HCT116 (cell line): ENCODE measurements around the gene GRB10. TPM values are rescaled to one million over a fixed set of nuclear protein-coding genes. Genes with fewer than 3 reads are reported as not detected.

Experiments used
- ATAC-seq: fragments of 200-7000 bp; cut with Tn5 transposase; 2 replicates; pipeline ENCODE4 v1.9.1; 2020; ENCODE audit warnings: mild to moderate bottlenecking, moderate library complexity
- BruUV-seq: library from RNA; stranded (reverse); fragments of 400-500 nt; replicated peaks from 2 replicates; lab custom pipeline; 2021; lab: Mats Ljungman, UMichigan
- CTCF ChIA-PET: fragments of 300-600 bp; sonication (Branson Sonifier 250); formaldehyde crosslinking; loops from one replicate; lab custom pipeline; 2021; ENCODE audit warnings: antibody characterized with exemption; lab: Charles Lee
- POLR2A ChIA-PET: fragments of 300-600, 350-600 bp; sonication (Branson Sonifier 250); formaldehyde crosslinking; loops from one replicate; lab custom pipeline; 2021; ENCODE audit warnings: antibody characterized with exemption; lab: Charles Lee
- RAD21 ChIA-PET, 2 experiments: fragments of 300-600 bp; sonication (Branson Sonifier 250); formaldehyde crosslinking; loops; one replicate each; lab custom pipeline; 2023; ENCODE audit warnings: low total read pairs in 2 of 2; ENCODE audit not compliant: uncharacterized antibody in 2 of 2, unreplicated experiment in 2 of 2, low non-redundant PET in 1 of 2; lab: Charles Lee
- DNase-seq: peaks from one replicate; pipeline ENCODE4 v3.0.0-alpha.2; 2010; ENCODE audit warnings: low read depth, low spot score
- H2AFZ ChIP-seq: fragments of 200-600 bp; shearing (Covaris generic), sonication (generic); 2 replicates; pipeline ENCODE4 v1.6.1; 2017; ENCODE audit warnings: low read depth, mixed run types, mixed read lengths, antibody characterized with exemption, low read length; ENCODE audit not compliant: poor library complexity, severe bottlenecking
- H3K27ac ChIP-seq: 2 replicates; pipeline ENCODE4 v1.5.1; 2012; ENCODE audit warnings: low read depth, low read length
- H3K27me3 ChIP-seq: fragments of 200-600 bp; sonication (generic); 2 replicates; pipeline ENCODE4 v1.6.1; 2016; ENCODE audit warnings: mixed run types, low read length, mixed read lengths; ENCODE audit not compliant: insufficient read depth
- H3K36me3 ChIP-seq, 2 experiments: fragments of 200-500 bp in 1 of 2; fragments of 200-600 bp in 1 of 2; sonication (Bioruptor generic) in 1 of 2; sonication (generic) in 1 of 2; 2 replicates each; pipeline versions ENCODE4 v1.5.1 to v1.6.1; 2014 to 2016; ENCODE audit warnings: low read length in 2 of 2, inconsistent platforms in 1 of 2, mixed read lengths in 1 of 2, mixed run types in 1 of 2; ENCODE audit not compliant: insufficient read depth in 2 of 2, control insufficient read depth in 1 of 2
- H3K4me1 ChIP-seq, 2 experiments: fragments of 200-600 bp in 1 of 2; sonication (generic) in 1 of 2; 2 replicates each; pipeline versions ENCODE4 v1.5.1 to v1.6.1; 2012 to 2017; ENCODE audit warnings: low read length in 2 of 2, inconsistent platforms in 1 of 2, mild to moderate bottlenecking in 1 of 2, mixed read lengths in 1 of 2, mixed run types in 1 of 2, moderate library complexity in 1 of 2; ENCODE audit not compliant: insufficient read depth in 2 of 2, control insufficient read depth in 1 of 2
- H3K4me2 ChIP-seq: fragments of 200-600 bp; sonication (generic); 2 replicates; pipeline ENCODE4 v1.6.1; 2017; ENCODE audit warnings: mixed run types, low read length, mixed read lengths
- H3K4me3 ChIP-seq, 2 experiments: fragments of 200-600 bp in 1 of 2; sonication (generic) in 1 of 2; replicated peaks in 1 of 2; 2 replicates each; pipeline ENCODE4 v1.5.1; 2011 to 2016; ENCODE audit warnings: low read length in 2 of 2, control low read depth in 1 of 2, low read depth in 1 of 2, mild to moderate bottlenecking in 1 of 2, mixed read lengths in 1 of 2, mixed run types in 1 of 2
- H3K79me2 ChIP-seq: fragments of 200-600 bp; sonication (generic); 2 replicates; pipeline ENCODE4 v1.6.1; 2017; ENCODE audit warnings: mild to moderate bottlenecking, mixed run types, low read length, moderate library complexity, mixed read lengths; ENCODE audit not compliant: insufficient read depth
- H3K9ac ChIP-seq: fragments of 200-600 bp; sonication (generic); 2 replicates; pipeline ENCODE4 v1.6.1; 2016; ENCODE audit warnings: low read length, mixed read lengths
- H3K9me2 ChIP-seq: fragments of 200-600 bp; sonication (generic), shearing (Covaris generic); 2 replicates; pipeline ENCODE4 v1.6.1; 2017; ENCODE audit warnings: mixed run types, mild to moderate bottlenecking, moderate library complexity; ENCODE audit not compliant: insufficient read depth
- H3K9me3 ChIP-seq, 2 experiments: fragments of 200-500 bp in 1 of 2; fragments of 200-600 bp in 1 of 2; sonication (Bioruptor generic) in 1 of 2; sonication (generic) in 1 of 2; 2 replicates each; pipeline ENCODE4 v1.6.1; 2014 to 2017; ENCODE audit warnings: low read length in 2 of 2, mixed read lengths in 2 of 2, inconsistent platforms in 1 of 2, low read depth in 1 of 2, mild to moderate bottlenecking in 1 of 2, mixed run types in 1 of 2, moderate library complexity in 1 of 2; ENCODE audit not compliant: control insufficient read depth in 1 of 2, insufficient read depth in 1 of 2
- H4K20me1 ChIP-seq: fragments of 200-600 bp; sonication (generic), shearing (Covaris generic); 2 replicates; pipeline ENCODE4 v1.6.1; 2017; ENCODE audit warnings: mixed run types, mild to moderate bottlenecking, moderate library complexity; ENCODE audit not compliant: insufficient read depth
- CBX3 ChIP-seq: IDR thresholded peaks from 2 replicates; pipeline ENCODE4 v1.6.1; 2012; ENCODE audit warnings: low read depth
- CEBPB ChIP-seq: IDR thresholded peaks from 2 replicates; pipeline ENCODE4 v1.6.1; 2012; ENCODE audit warnings: low read depth
- EGR1 ChIP-seq: IDR thresholded peaks from 2 replicates; pipeline ENCODE4 v1.6.1; 2012; ENCODE audit warnings: low read depth
- ELF1 ChIP-seq: IDR thresholded peaks from 2 replicates; pipeline ENCODE4 v1.6.1; 2012; ENCODE audit warnings: low read depth, borderline replicate concordance
- FOSL1 ChIP-seq: IDR thresholded peaks from 2 replicates; pipeline ENCODE4 v1.6.1; 2012; ENCODE audit warnings: low read depth
- JUND ChIP-seq: IDR thresholded peaks from 2 replicates; pipeline ENCODE4 v1.6.1; 2012
- POLR2A ChIP-seq: IDR thresholded peaks from 2 replicates; pipeline ENCODE4 v1.7.0; 2011; ENCODE audit warnings: borderline replicate concordance; ENCODE audit not compliant: insufficient read depth, insufficient read length; ENCODE audit errors: extremely low read depth
- POLR2AphosphoS5 ChIP-seq: IDR thresholded peaks from 2 replicates; pipeline ENCODE4 v1.6.1; 2011; ENCODE audit warnings: mild to moderate bottlenecking, low read depth, low read length, moderate library complexity
- RAD21 ChIP-seq: IDR thresholded peaks from 2 replicates; pipeline ENCODE4 v1.6.1; 2012; ENCODE audit warnings: low read depth, mild to moderate bottlenecking
- SP1 ChIP-seq: IDR thresholded peaks from 2 replicates; pipeline ENCODE4 v1.6.1; 2012; ENCODE audit warnings: low read depth
- SRF ChIP-seq: IDR thresholded peaks from 2 replicates; pipeline ENCODE4 v1.6.1; 2012; ENCODE audit warnings: low read depth
- TCF7L2 ChIP-seq: IDR thresholded peaks from 2 replicates; pipeline ENCODE4 v1.7.0; 2011; ENCODE audit warnings: borderline replicate concordance, inconsistent platforms; ENCODE audit not compliant: insufficient read depth, insufficient read length; ENCODE audit errors: extremely low read depth
- intact Hi-C: fragments of 100-400 bp; cut with micrococcal nuclease; formaldehyde crosslinking; loops from 2 replicates; pipeline ENCODE4 v1.10.0; 2022
- total RNA-seq: library from RNA; stranded (reverse); gene quantifications from one replicate; pipeline ENCODE4 v1.2.1, GENCODE V29; 2021; ENCODE audit not compliant: unreplicated experiment
- TF ChIP-seq, protein P1 (sequence below): IDR thresholded peaks from 2 replicates; pipeline ENCODE4 v1.6.1; 2012
- TF ChIP-seq, protein P2 (sequence below), 3 experiments: fragments of 200-600 bp in 1 of 3; sonication (generic) in 1 of 3; IDR thresholded peaks in 2 of 3; conservative IDR thresholded peaks in 1 of 3; 2 replicates each; pipeline ENCODE4 v1.5.1; 2012 to 2017; ENCODE audit warnings: low read depth in 2 of 3, low read length in 2 of 3, antibody characterized with exemption in 1 of 3, borderline replicate concordance in 1 of 3, control low read depth in 1 of 3, mild to moderate bottlenecking in 1 of 3, mixed read lengths in 1 of 3, mixed run types in 1 of 3, moderate library complexity in 1 of 3; ENCODE audit not compliant: insufficient read depth in 1 of 3
- TF ChIP-seq, protein P3 (sequence below): IDR thresholded peaks from 2 replicates; pipeline ENCODE4 v1.6.1; 2011; ENCODE audit warnings: mild to moderate bottlenecking, low read length, moderate library complexity; ENCODE audit not compliant: insufficient replicate concordance; ENCODE audit errors: extremely low read depth

GRB10 gene
- total RNA-seq, 1 experiment from 2014 or later = 37.3 TPM

DNA sequence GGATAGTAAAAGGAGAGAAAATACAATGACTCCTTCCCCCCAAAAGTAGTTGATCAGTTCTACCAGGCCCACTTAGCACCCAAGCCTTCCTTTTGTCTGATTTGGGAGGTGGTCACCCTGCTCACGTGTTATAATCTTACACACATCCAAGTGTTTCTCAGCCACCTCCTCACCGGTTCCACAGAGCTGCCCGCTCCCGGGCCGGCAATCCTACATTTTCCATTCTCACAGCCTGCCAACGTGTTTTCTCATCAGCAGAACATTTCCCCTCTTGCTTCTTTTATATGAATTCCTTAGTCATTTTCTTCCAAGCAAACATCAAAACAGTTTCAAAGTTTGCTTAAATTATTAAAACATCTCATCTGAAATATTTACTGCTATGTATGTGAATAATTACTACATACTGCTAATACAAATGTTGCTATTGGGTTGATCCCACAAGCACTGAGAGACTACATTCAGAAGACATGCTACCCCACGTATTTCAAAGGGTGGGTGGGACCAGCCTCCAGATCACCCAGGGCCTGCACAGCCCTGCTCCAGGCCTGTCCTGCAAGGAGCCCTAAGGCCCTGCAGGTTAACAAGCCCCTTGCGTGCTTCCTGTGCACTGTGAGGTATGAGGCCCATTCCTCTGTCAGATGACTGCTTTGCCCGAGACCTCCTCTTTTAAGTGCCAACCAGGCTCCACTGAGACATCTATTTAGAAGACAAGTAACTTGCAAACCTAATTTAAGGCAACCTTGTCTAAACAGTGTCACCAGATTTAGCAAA is 75.3 kb downstream of the GRB10 start (continued):
- TF ChIP-seq FOSL1 (no peak), TCF7L2 (no peak), RAD21 (no peak)

DNA sequence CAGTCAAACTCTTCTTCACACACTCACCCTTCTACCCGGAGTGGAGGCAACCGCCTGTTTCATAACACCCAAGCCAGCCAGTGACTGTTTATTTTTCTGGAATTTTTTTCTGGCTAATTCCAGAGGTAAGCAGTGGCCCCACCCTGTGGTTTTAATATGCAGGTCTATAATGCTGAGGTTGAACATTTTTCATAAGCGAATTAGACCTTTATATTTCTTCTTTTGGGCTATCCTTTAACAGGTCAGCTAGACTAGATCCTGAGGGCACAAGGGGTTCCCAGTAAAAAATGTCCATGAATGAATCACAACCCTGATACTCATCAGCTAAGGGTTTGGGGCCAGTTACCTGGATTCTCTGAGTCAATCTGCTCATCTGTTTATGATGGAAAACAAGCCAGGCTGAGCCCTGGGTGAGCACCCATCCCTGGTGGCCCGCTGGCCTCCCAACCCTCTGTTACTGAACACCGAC is 76.2 kb downstream of the GRB10 start:
- ChIA-PET RAD21 (no interaction called here), CTCF (no interaction called here), POLR2A (no interaction called here)
- Histone ChIP-seq H3K27ac (no peak overlapping the region), H3K4me2 (no peak overlapping the region), H2AFZ (no peak overlapping the region), H3K9ac (no peak overlapping the region), H3K4me3 (no peak overlapping the region), H3K27me3 (no peaks in the 10 kb centered on the region), H3K9me3 (no peaks in the 10 kb centered on the region), H3K79me2 (no peaks in the 10 kb centered on the region), H3K4me1 (peaks cover 0 to 3% of the 10 kb centered on the region in 2 experiments; a peak in 1 of 4 replicates), H3K9me2 (no peaks in the 10 kb centered on the region), H4K20me1 (no peaks in the 10 kb centered on the region), H3K36me3 (no peaks in the 10 kb centered on the region)
- no peak for TF ChIP-seq SP1
- no TSS peak for BruUV-seq
- intact Hi-C loops = no loop called here
- DNase-seq (no peak), ATAC-seq (no peak)

DNA sequence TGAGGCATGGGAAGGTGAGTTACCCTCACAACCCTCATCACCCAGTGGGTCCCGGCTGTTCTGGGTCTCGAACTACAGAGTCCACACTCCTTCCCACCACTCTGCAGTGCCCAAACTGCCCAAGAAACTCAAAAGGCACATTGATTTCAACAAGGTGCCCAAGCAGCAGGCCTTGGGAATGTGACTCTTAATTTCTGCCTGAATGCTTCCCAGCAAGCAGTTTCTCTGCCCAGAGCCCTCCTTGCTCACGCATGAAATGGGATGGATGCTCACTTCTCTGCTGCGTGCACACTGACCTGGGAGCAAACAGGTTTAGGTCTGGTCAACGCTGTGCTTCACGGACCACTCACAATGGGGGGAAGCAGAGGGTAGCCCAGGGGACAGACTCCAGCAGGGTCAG is 77.9 kb downstream of the GRB10 start:
- no peak overlapping the region for H3K4me3 ChIP-seq
- no peak overlapping the region for H2AFZ ChIP-seq
- no peaks in the 10 kb centered on the region for H3K9me2 ChIP-seq
- no peaks in the 10 kb centered on the region for H4K20me1 ChIP-seq
- no TSS peak for BruUV-seq
- ChIA-PET RAD21 (no interaction called here), CTCF (no interaction called here), POLR2A (no interaction called here)
- no peaks in the 10 kb centered on the region for H3K79me2 ChIP-seq
- H3K9ac ChIP-seq = no peak overlapping the region
- peaks cover 0 to 3% of the 10 kb centered on the region in 2 experiments; a peak in 1 of 4 replicates for H3K4me1 ChIP-seq
- H3K27ac ChIP-seq = no peak overlapping the region
- no peaks in the 10 kb centered on the region for H3K36me3 ChIP-seq
- H3K27me3 ChIP-seq = no peaks in the 10 kb centered on the region
- DNase-seq (no peak), ATAC-seq (no peak)
- intact Hi-C loops = no loop called here
- no peak overlapping the region for H3K4me2 ChIP-seq
- no peaks in the 10 kb centered on the region for H3K9me3 ChIP-seq
- TF ChIP-seq, protein P1, sequence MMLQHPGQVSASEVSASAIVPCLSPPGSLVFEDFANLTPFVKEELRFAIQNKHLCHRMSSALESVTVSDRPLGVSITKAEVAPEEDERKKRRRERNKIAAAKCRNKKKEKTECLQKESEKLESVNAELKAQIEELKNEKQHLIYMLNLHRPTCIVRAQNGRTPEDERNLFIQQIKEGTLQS = no peak
- TF ChIP-seq FOSL1 (no peak), ELF1 (no peak), JUND (no peak), TCF7L2 (no peak), POLR2AphosphoS5 (no peak), CBX3 (no peak), SRF (no peak), POLR2A (no peak), CEBPB (no peak), EGR1 (no peak)
- TF ChIP-seq, protein P2, sequence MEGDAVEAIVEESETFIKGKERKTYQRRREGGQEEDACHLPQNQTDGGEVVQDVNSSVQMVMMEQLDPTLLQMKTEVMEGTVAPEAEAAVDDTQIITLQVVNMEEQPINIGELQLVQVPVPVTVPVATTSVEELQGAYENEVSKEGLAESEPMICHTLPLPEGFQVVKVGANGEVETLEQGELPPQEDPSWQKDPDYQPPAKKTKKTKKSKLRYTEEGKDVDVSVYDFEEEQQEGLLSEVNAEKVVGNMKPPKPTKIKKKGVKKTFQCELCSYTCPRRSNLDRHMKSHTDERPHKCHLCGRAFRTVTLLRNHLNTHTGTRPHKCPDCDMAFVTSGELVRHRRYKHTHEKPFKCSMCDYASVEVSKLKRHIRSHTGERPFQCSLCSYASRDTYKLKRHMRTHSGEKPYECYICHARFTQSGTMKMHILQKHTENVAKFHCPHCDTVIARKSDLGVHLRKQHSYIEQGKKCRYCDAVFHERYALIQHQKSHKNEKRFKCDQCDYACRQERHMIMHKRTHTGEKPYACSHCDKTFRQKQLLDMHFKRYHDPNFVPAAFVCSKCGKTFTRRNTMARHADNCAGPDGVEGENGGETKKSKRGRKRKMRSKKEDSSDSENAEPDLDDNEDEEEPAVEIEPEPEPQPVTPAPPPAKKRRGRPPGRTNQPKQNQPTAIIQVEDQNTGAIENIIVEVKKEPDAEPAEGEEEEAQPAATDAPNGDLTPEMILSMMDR (IDR thresholded peaks at IDR 0.05 in 2 of 3, conservative IDR thresholded peaks at IDR 0.05 in 1 of 3; ENCODE audit: borderline replicate concordance in 1 of 3, insufficient read depth in 1 of 3, low read depth in 2 of 3, low read length in 2 of 3) = no peak
- TF ChIP-seq, protein P3, sequence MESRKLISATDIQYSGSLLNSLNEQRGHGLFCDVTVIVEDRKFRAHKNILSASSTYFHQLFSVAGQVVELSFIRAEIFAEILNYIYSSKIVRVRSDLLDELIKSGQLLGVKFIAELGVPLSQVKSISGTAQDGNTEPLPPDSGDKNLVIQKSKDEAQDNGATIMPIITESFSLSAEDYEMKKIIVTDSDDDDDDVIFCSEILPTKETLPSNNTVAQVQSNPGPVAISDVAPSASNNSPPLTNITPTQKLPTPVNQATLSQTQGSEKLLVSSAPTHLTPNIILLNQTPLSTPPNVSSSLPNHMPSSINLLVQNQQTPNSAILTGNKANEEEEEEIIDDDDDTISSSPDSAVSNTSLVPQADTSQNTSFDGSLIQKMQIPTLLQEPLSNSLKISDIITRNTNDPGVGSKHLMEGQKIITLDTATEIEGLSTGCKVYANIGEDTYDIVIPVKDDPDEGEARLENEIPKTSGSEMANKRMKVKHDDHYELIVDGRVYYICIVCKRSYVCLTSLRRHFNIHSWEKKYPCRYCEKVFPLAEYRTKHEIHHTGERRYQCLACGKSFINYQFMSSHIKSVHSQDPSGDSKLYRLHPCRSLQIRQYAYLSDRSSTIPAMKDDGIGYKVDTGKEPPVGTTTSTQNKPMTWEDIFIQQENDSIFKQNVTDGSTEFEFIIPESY = no peak
